CD4-positive, alpha-beta T cell treated with Interleukin-2 at 100 ng/mL for 4 hours (primary cell): Measurements from ENCODE around the gene IFNGR2.
A peak's percentile ranks its signal among the peaks of the same experiment; 100 is the strongest.
"Not testable (repeated sequence)": the region's sequence is repeated elsewhere in the genome, so short reads cannot be mapped to it uniquely, and the experiment has no call there.

ENCODE experiments used
- DNase-seq: peaks from one replicate; pipeline ENCODE4 v3.0.0-alpha.2; 2020; ENCODE audit warnings: low spot score

The IFNGR2 gene

GRCh38 chr21:33377221-33377920 lies 25.8 kb upstream of the IFNGR2 start:
- no peak for DNase-seq

GRCh38 chr21:33378081-33378480 lies 25.1 kb upstream of the IFNGR2 start:
- DNase-seq = no peak

- DNase-seq = not testable (repeated sequence)
Measured at GRCh38 chr21:33379934-33380333, 23.3 kb upstream of the IFNGR2 start.

GRCh38 chr21:33380483-33380998 lies 22.7 kb upstream of the IFNGR2 start:
- peak; percentile 92 for DNase-seq

GRCh38 chr21:33381381-33381780 lies 21.8 kb upstream of the IFNGR2 start:
- DNase-seq = not testable (repeated sequence)

- DNase-seq = peak; percentile 79
Measured at GRCh38 chr21:33383056-33383888, 19.9 kb upstream of the IFNGR2 start.

GRCh38 chr21:33384841-33385331 lies 18.3 kb upstream of the IFNGR2 start:
- peak; percentile 87 for DNase-seq

- DNase-seq = no peak
Measured at GRCh38 chr21:33386222-33386784, 16.9 kb upstream of the IFNGR2 start.

- DNase-seq = no peak
Measured at GRCh38 chr21:33387294-33387693, 15.9 kb upstream of the IFNGR2 start.

GRCh38 chr21:33388188-33388587 lies 15.0 kb upstream of the IFNGR2 start:
- DNase-seq = no peak

- no peak for DNase-seq
Measured at GRCh38 chr21:33390479-33390878, 12.7 kb upstream of the IFNGR2 start.

- DNase-seq = no peak
Measured at GRCh38 chr21:33391656-33392055, 11.6 kb upstream of the IFNGR2 start.

GRCh38 chr21:33392284-33392985 lies 10.8 kb upstream of the IFNGR2 start:
- DNase-seq = no peak

GRCh38 chr21:33393348-33393747 lies 9.9 kb upstream of the IFNGR2 start:
- no peak for DNase-seq

- DNase-seq = no peak
Measured at GRCh38 chr21:33394260-33394659, 9.0 kb upstream of the IFNGR2 start.

- no peak for DNase-seq
Measured at GRCh38 chr21:33395891-33396331, 7.3 kb upstream of the IFNGR2 start.

GRCh38 chr21:33396436-33396835 lies 6.8 kb upstream of the IFNGR2 start:
- no peak for DNase-seq

- no peak for DNase-seq
Measured at GRCh38 chr21:33396951-33397350, 6.3 kb upstream of the IFNGR2 start.

- DNase-seq = no peak
Measured at GRCh38 chr21:33397717-33398116, 5.5 kb upstream of the IFNGR2 start.

- DNase-seq = no peak
Measured at GRCh38 chr21:33398361-33398760, 4.9 kb upstream of the IFNGR2 start.

GRCh38 chr21:33401630-33401992 lies 1.6 kb upstream of the IFNGR2 start:
- DNase-seq = no peak
